ENCODE results near the gene CDC14B.

- TF ChIP-seq CTCF (IDR thresholded peaks at IDR 0.05; ENCODE audit: insufficient read depth, low read length) (no peak), POLR2AphosphoS5 (IDR thresholded peaks at IDR 0.05; ENCODE audit: low read depth) (no peak), SPI1 (IDR thresholded peaks at IDR 0.05; ENCODE audit: borderline replicate concordance, low read depth) (no peak), GABPA (IDR thresholded peaks at IDR 0.05; ENCODE audit: low read depth) (no peak)
These were observed 110.6 kb downstream of the CDC14B start for GRCh38 chr9:96509026-96509425.

All from HL-60 (cell line).